H1 (cell line): Measurements from ENCODE around the gene NBDY. TPM values are rescaled to one million over a fixed set of nuclear protein-coding genes. Genes with fewer than 3 reads are reported as not detected.

Source experiments
- CTCF ChIP-seq, 3 experiments: IDR thresholded peaks; 1 replicate in 2 of 3; 2 replicates in 1 of 3; pipeline versions ENCODE4 v1.5.1 to v1.6.1; 2011; ENCODE audit warnings: low read length in 3 of 3, mild to moderate bottlenecking in 3 of 3, inconsistent platforms in 2 of 3, low read depth in 1 of 3, moderate library complexity in 1 of 3; ENCODE audit not compliant: insufficient read depth in 1 of 3; ENCODE audit errors: control extremely low read depth in 1 of 3
- GABPA ChIP-seq: IDR thresholded peaks from 2 replicates; pipeline ENCODE4 v1.6.1; 2011; ENCODE audit warnings: mild to moderate bottlenecking, low read length, moderate library complexity, borderline replicate concordance; ENCODE audit not compliant: insufficient read depth
- SP2 ChIP-seq: IDR thresholded peaks from 2 replicates; pipeline ENCODE4 v1.6.1; 2012; ENCODE audit warnings: mild to moderate bottlenecking, low read length, inconsistent platforms
- SUZ12 ChIP-seq: fragments of 200-600 bp; sonication (generic); IDR thresholded peaks from 2 replicates; pipeline ENCODE4 v1.6.1; 2012; ENCODE audit warnings: mild to moderate bottlenecking, inconsistent platforms, low read length, moderate library complexity, mixed read lengths
- polyA plus RNA-seq, 7 experiments: library from polyadenylated mRNA; depleted of rRNA in 3 of 7; stranded (reverse) in 5 of 7; unstranded in 2 of 7; fragments of >200 nt in 5 of 7; fragments of 200-250 nt in 2 of 7; gene quantifications; 1 replicate in 5 of 7; 2 replicates in 1 of 7; 4 replicates in 1 of 7; pipeline versions ENCODE4 v1.2.1 to v1.2.3, GENCODE V29; 2011 to 2013; ENCODE audit warnings: missing spikeins in 2 of 7, mixed read lengths in 2 of 7
- total RNA-seq: library from RNA; stranded (reverse); fragmentation: NEBNext Ultra II Directional; extraction: Animal tissue kit (Norgen Biotek cat#: 25700); gene quantifications from 2 replicates; pipeline ENCODE4 v1.2.1, GENCODE V29; 2021

NBDY gene
- total and polyA plus RNA-seq, 2 of the 8 experiments (the other 6 are each of a cell fraction or from before 2014, with no cell fraction given) = 42.3 to 57.8 TPM

DNA sequence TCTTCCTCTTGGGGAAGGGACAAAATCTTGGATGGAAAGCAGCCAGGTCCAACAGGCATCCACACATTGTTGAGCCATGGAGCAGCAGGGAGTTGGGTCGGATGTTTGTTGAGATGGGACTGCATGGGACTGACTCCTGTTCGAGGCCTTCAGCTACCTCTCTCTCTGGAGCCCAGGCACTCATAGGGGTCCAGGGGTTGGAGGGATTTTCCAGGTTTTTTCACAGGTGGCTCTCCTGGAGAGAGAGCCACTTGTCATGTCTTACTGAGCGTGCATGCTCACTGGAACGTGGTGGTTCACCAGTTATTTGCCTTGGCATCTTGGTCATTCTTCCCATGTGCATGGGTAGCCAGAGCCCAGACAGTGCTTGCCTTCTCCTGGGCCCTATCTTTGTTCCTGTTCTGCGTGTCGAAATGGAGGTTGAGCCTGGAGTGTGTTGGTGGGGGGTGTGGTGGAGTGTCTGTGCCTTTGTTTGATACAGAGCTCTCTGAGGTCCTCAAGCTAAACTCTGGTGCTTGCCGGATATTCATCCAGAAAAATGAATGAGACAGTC lies 60.6 kb downstream of the NBDY start (continued):
- TF ChIP-seq CTCF (IDR thresholded peaks at IDR 0.05; ENCODE audit: control extremely low read depth in 1 of 3, insufficient read depth in 1 of 3, low read depth in 1 of 3, low read length in 3 of 3) = no peak
- TF ChIP-seq SUZ12 = no peak
- no peak for TF ChIP-seq GABPA
- no peak for TF ChIP-seq SP2
- TF ChIP-seq, all 59 proteins: peak for 0
